SK-N-SH (cell line): ENCODE measurements around the gene CST11. TPM values are rescaled to one million over a fixed set of nuclear protein-coding genes. Genes with fewer than 3 reads are reported as not detected.

Source experiments
- CTCF ChIA-PET: fragments of 300-600, 350-600 bp; formaldehyde crosslinking; extraction: SDS; loops from one replicate; lab custom pipeline; 2021; lab: Yijun Ruan, JAX
- POLR2A ChIA-PET: fragments of 350-600 bp; sonication (Branson Sonifier 250); formaldehyde crosslinking; extraction: SDS; loops from one replicate; lab custom pipeline; 2020; ENCODE audit warnings: antibody characterized with exemption, inconsistent platforms; lab: Yijun Ruan, JAX
- DNase-seq: peaks from one replicate; pipeline ENCODE4 v3.0.0; 2012
- H2AFZ ChIP-seq: fragments of 200-600 bp; sonication (generic); 2 replicates; pipeline ENCODE4 v1.8.1; 2016; ENCODE audit warnings: antibody characterized with exemption, mild to moderate bottlenecking, low read depth
- H3F3A ChIP-seq: fragments of 200-600 bp; sonication (generic); replicated peaks from 2 replicates; pipeline ENCODE3; 2016; ENCODE audit warnings: antibody characterized with exemption, mild to moderate bottlenecking; ENCODE audit not compliant: insufficient read depth
- H3K27ac ChIP-seq, 2 experiments: fragments of 200-500 bp in 1 of 2; fragments of 200-600 bp in 1 of 2; sonication (Bioruptor generic) in 1 of 2; sonication (generic), shearing (Covaris generic) in 1 of 2; 2 replicates each; pipeline versions ENCODE4 v1.5.1 to v1.6.1; 2014 to 2016; ENCODE audit warnings: low read depth in 2 of 2, inconsistent platforms in 1 of 2, low read length in 1 of 2, mild to moderate bottlenecking in 1 of 2, mixed read lengths in 1 of 2
- H3K27me3 ChIP-seq: fragments of 200-600 bp; sonication (generic), shearing (Covaris generic); 2 replicates; pipeline ENCODE4 v1.6.1; 2016; ENCODE audit warnings: mixed run types; ENCODE audit not compliant: insufficient read depth
- H3K36me3 ChIP-seq, 2 experiments: fragments of 200-500 bp in 1 of 2; fragments of 200-600 bp in 1 of 2; sonication (Bioruptor generic) in 1 of 2; sonication (generic) in 1 of 2; replicated peaks in 1 of 2; 2 replicates each; pipeline versions ENCODE3 to v1.5.1; 2014 to 2016; ENCODE audit warnings: low read length in 1 of 2, mild to moderate bottlenecking in 1 of 2; ENCODE audit not compliant: insufficient read depth in 2 of 2, control insufficient read depth in 1 of 2
- H3K4me1 ChIP-seq, 2 experiments: fragments of 200-500 bp in 1 of 2; fragments of 200-600 bp in 1 of 2; sonication (Bioruptor generic) in 1 of 2; sonication (generic), shearing (Covaris generic) in 1 of 2; 2 replicates each; pipeline versions ENCODE4 v1.5.1 to v1.6.1; 2014 to 2016; ENCODE audit warnings: low read depth in 1 of 2, low read length in 1 of 2, mixed run types in 1 of 2; ENCODE audit not compliant: insufficient read depth in 2 of 2, control insufficient read depth in 1 of 2
- H3K4me2 ChIP-seq: fragments of 200-600 bp; sonication (generic), shearing (Covaris generic); 2 replicates; pipeline ENCODE4 v1.6.1; 2017; ENCODE audit warnings: mixed run types
- H3K4me3 ChIP-seq, 2 experiments: fragments of 200-500 bp in 1 of 2; fragments of 200-600 bp in 1 of 2; sonication (Bioruptor generic) in 1 of 2; sonication (generic), shearing (Covaris generic) in 1 of 2; 2 replicates each; pipeline versions ENCODE4 v1.5.1 to v1.8.1; 2014 to 2016; ENCODE audit warnings: low read depth in 2 of 2, inconsistent platforms in 1 of 2, low read length in 1 of 2, mild to moderate bottlenecking in 1 of 2, mixed read lengths in 1 of 2, moderate library complexity in 1 of 2
- H3K79me2 ChIP-seq: fragments of 200-600 bp; sonication (generic); 2 replicates; pipeline ENCODE4 v1.8.1; 2017; ENCODE audit warnings: mild to moderate bottlenecking; ENCODE audit not compliant: insufficient read depth
- H3K9ac ChIP-seq: fragments of 200-600 bp; sonication (generic); 2 replicates; pipeline ENCODE4 v1.6.1; 2017; ENCODE audit warnings: mixed run types
- H3K9me2 ChIP-seq: fragments of 200-600 bp; sonication (generic); 2 replicates; pipeline ENCODE4 v1.6.1; 2017; ENCODE audit warnings: mixed run types
- H3K9me3 ChIP-seq: fragments of 200-600 bp; sonication (generic); 2 replicates; pipeline ENCODE4 v1.6.1; 2017; ENCODE audit warnings: mixed run types, mild to moderate bottlenecking, moderate library complexity
- H4K20me1 ChIP-seq: fragments of 200-600 bp; sonication (generic); 2 replicates; pipeline ENCODE4 v1.6.1; 2017; ENCODE audit warnings: mild to moderate bottlenecking, mixed run types; ENCODE audit not compliant: insufficient read depth
- EP300 ChIP-seq, 2 experiments: IDR thresholded peaks; 2 replicates each; pipeline versions ENCODE4 v1.4.0 to v1.6.1; 2012; ENCODE audit warnings: borderline replicate concordance in 1 of 2, low read depth in 1 of 2, low read length in 1 of 2
- FOXM1 ChIP-seq: IDR thresholded peaks from 2 replicates; pipeline ENCODE4 v1.4.0; 2012; ENCODE audit warnings: low read depth, mild to moderate bottlenecking
- IRF3 ChIP-seq: fragments of 150-350 bp; IDR thresholded peaks from 2 replicates; pipeline ENCODE4 v1.6.1; 2016; ENCODE audit warnings: mild to moderate bottlenecking, low read depth, low read length
- JUND ChIP-seq: IDR thresholded peaks from 2 replicates; pipeline ENCODE4 v1.4.0; 2012
- PBX3 ChIP-seq: IDR thresholded peaks from 2 replicates; pipeline ENCODE4; 2012
- POLR2AphosphoS5 ChIP-seq: IDR thresholded peaks from 2 replicates; pipeline ENCODE4 v1.6.1; 2012; ENCODE audit warnings: low read depth, low read length
- RAD21 ChIP-seq: IDR thresholded peaks from 2 replicates; pipeline ENCODE4 v1.6.1; 2012; ENCODE audit warnings: mild to moderate bottlenecking, low read length
- RCOR1 ChIP-seq: fragments of 150-350 bp; IDR thresholded peaks from 2 replicates; pipeline ENCODE4 v1.6.1; 2017; ENCODE audit warnings: antibody characterized with exemption, low read length
- SIN3A ChIP-seq: IDR thresholded peaks from 2 replicates; pipeline ENCODE4 v1.6.1; 2012; ENCODE audit warnings: low read depth, mild to moderate bottlenecking, low read length, moderate library complexity, borderline replicate concordance
- TAF1 ChIP-seq: IDR thresholded peaks from 2 replicates; pipeline ENCODE4 v1.6.1; 2012; ENCODE audit warnings: low read depth, mild to moderate bottlenecking, low read length, moderate library complexity, borderline replicate concordance
- USF1 ChIP-seq: IDR thresholded peaks from 2 replicates; pipeline ENCODE4 v1.4.0; 2012; ENCODE audit warnings: low read depth, borderline replicate concordance
- ZBTB33 ChIP-seq: IDR thresholded peaks from 2 replicates; pipeline ENCODE4 v1.4.0; 2012; ENCODE audit warnings: low read depth, borderline replicate concordance
- WGBS: methylation state at CpG from one replicate; pipeline ENCODE4 v1.1.6; 2017; ENCODE audit warnings: low lambda C conversion rate; 5-methylcytosine and 5-hydroxymethylcytosine counted together
- polyA plus RNA-seq, 3 experiments: library from polyadenylated mRNA; depleted of rRNA; stranded (reverse); fragments of >200 nt; gene quantifications; 2 replicates each; pipeline ENCODE4 v1.2.3, GENCODE V29; 2012

The CST11 gene
- polyA plus RNA-seq, 1 of the 3 experiments (the other 2 are of a cell fraction): not detected

- no peak for TF ChIP-seq ZBTB33
- no peak for TF ChIP-seq POLR2AphosphoS5
Observed at GRCh38 chr20:23501926-23502325, 49.2 kb upstream of the CST11 start (continued).

GRCh38 chr20:23497536-23497935 is 44.9 kb upstream of the CST11 start:
- H2AFZ ChIP-seq: no peak overlapping the region
- DNase-seq: no peak
- 0% methylated on average over 1 of the region's 1 CpG for WGBS
- no peak overlapping the region for H3K27ac ChIP-seq
- H3K27me3 ChIP-seq: peaks cover 5% of the 10 kb centered on the region; the same call in 1 of the 2 replicates
- H3K36me3 ChIP-seq: no peaks in the 10 kb centered on the region
- no peaks in the 10 kb centered on the region for H3K4me1 ChIP-seq
- ChIA-PET POLR2A (no interaction called here), CTCF (no interaction called here)
- TF ChIP-seq SIN3A (no peak), IRF3 (no peak), RAD21 (no peak), USF1 (no peak), RCOR1 (no peak), FOXM1 (no peak), EP300 (IDR thresholded peaks at IDR 0.05; ENCODE audit: borderline replicate concordance in 1 of 2, low read depth in 1 of 2, low read length in 1 of 2) (no peak), JUND (no peak), PBX3 (no peak), TAF1 (no peak)
- no peaks in the 10 kb centered on the region for H3F3A ChIP-seq
- H3K9me2 ChIP-seq: no peaks in the 10 kb centered on the region
- H4K20me1 ChIP-seq: no peaks in the 10 kb centered on the region
- H3K4me2 ChIP-seq: no peak overlapping the region
- no peaks in the 10 kb centered on the region for H3K79me2 ChIP-seq
- H3K4me3 ChIP-seq: no peak overlapping the region
- H3K9me3 ChIP-seq: no peaks in the 10 kb centered on the region
- no peak overlapping the region for H3K9ac ChIP-seq
